Ascending aorta (tissue), 2 donors: ENCODE data around the gene AP5B1. TPM values are rescaled to one million over a fixed set of nuclear protein-coding genes. Genes with fewer than 3 reads are reported as not detected.

Experiments
- DNase-seq, 2 donors: peaks; one replicate each; pipeline ENCODE4 v3.0.0-alpha.2; 2019; ENCODE audit warnings: low spot score in 2 of 2
- H3K27ac ChIP-seq, 2 donors: fragments of 200-600 bp; sonication (generic); one replicate each; pipeline ENCODE4 v1.5.1; 2016 to 2017; ENCODE audit warnings: mild to moderate bottlenecking in 1 of 2
- H3K27me3 ChIP-seq: fragments of 200-600 bp; sonication (generic); one replicate; pipeline ENCODE4 v1.5.1; 2017
- H3K36me3 ChIP-seq, 2 donors: fragments of 200-600 bp; sonication (generic); one replicate each; pipeline ENCODE4 v1.5.1; 2016
- H3K4me1 ChIP-seq, 2 donors: fragments of 200-600 bp; sonication (generic); one replicate each; pipeline ENCODE4 v1.5.1; 2016 to 2017; ENCODE audit warnings: mild to moderate bottlenecking in 1 of 2
- H3K4me3 ChIP-seq, 2 donors: fragments of 200-600 bp; sonication (generic); one replicate each; pipeline ENCODE4 v1.5.1; 2016 to 2017; ENCODE audit warnings: mild to moderate bottlenecking in 1 of 2
- H3K9me3 ChIP-seq, 2 donors: fragments of 200-600 bp; sonication (generic); one replicate each; pipeline ENCODE4 v1.5.1; 2016
- CTCF ChIP-seq, 3 experiments: fragments of 200-600 bp in 2 of 3; fragments of 450-650 bp in 1 of 3; sonication (generic) in 2 of 3; IDR thresholded peaks; one replicate each; pipeline ENCODE4 v1.5.1; 2016 to 2019; ENCODE audit warnings: antibody characterized with exemption in 3 of 3, mild to moderate bottlenecking in 1 of 3, moderate library complexity in 1 of 3
- intact Hi-C: fragments of 100-400 bp; cut with DNase I; formaldehyde crosslinking; loops from one replicate; pipeline ENCODE4 v1.15.1; 2023
- total RNA-seq: library from RNA; depleted of rRNA; stranded (reverse); fragments of >200 nt; gene quantifications from one replicate; pipeline ENCODE4 v1.1.0, GENCODE V29; 2016

The AP5B1 gene
- total RNA-seq, 1 donor from 2014 or later = 31.8 TPM

DNA sequence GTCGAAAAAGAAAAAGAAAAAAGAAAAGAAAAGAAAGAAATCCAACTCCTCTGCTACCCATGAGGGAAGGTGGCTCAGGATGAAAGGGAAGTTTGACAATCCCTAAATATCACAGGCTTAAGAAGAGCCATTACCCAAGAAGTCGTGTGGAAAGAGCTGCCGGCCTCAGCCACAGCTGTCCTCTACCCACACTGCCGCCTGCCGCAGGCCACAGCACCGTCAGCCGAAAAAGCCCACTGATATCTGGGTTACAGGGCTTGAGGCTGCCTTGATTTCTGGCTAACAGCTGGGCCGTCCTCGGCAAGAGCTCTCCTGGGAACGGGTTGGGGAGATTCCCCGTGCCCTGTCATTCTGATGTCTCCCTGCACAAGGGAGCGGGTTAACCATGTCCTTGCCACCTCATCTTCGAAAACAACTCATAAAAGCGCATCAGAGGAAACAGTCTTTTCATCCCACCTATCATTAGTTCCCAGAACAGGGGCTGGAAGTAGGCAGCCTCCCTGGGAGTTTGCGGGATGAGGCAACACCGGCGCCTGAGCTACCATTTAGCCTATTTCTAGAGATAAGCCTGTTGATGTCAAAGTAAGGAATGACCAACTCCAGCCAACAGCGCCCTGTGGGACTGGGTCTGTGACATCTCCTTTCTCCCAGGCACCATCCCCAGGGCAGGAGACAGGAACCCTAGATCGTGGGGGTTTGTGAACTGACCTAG, 31.1 kb upstream of the AP5B1 start:
- no peaks in the 10 kb centered on the region for H3K4me1 ChIP-seq
- intact Hi-C loops = no loop called here
- H3K27ac ChIP-seq = no peak overlapping the region
- no peak for TF ChIP-seq CTCF (IDR thresholded peaks at IDR 0.05)
- no peak overlapping the region for H3K4me3 ChIP-seq
- H3K36me3 ChIP-seq = no peaks in the 10 kb centered on the region
- DNase-seq = no peak
- no peaks in the 10 kb centered on the region for H3K27me3 ChIP-seq
- no peaks in the 10 kb centered on the region for H3K9me3 ChIP-seq

DNA sequence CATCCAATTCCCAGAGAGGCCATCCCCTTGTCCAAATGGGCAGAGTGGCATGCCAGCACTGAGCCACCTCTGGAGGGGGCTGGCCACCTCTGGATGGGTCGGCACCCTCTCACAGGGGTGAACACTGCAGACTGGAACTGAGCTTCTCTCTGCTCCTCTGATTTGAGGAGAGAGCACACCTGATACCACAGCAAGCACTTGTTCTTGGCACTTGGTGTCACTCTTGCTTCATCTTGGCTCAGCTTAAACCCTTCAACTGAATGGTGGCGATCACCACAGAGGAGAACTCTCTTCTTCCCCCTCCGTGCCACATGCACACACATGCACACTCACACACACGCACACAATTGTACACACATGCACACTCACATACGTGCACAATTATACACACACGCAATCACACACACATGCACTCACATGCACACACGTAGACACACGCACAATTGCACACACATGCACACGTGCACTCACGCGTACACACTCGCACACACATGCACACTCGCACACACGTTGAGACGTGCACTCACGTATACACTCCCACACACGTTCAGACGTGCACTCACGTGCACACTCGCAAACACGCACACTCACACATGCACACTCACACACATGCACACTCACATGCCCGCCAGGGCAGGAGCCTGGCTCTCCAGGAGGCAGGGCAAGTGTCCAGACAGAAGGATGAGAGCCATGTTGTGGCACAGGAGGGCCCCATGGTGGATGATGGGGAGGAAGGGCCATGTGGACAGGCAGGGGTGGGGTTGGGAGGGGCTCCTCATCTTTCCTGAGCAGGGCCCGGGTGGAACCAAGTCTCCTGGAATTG, 29.5 kb upstream of the AP5B1 start:
- no peak for TF ChIP-seq CTCF (IDR thresholded peaks at IDR 0.05)
- Histone ChIP-seq H3K36me3 (no peaks in the 10 kb centered on the region), H3K27ac (no peak overlapping the region), H3K9me3 (no peaks in the 10 kb centered on the region), H3K4me1 (no peaks in the 10 kb centered on the region), H3K27me3 (no peaks in the 10 kb centered on the region), H3K4me3 (no peak overlapping the region)
- intact Hi-C loops = no loop called here
- DNase-seq = no peak

DNA sequence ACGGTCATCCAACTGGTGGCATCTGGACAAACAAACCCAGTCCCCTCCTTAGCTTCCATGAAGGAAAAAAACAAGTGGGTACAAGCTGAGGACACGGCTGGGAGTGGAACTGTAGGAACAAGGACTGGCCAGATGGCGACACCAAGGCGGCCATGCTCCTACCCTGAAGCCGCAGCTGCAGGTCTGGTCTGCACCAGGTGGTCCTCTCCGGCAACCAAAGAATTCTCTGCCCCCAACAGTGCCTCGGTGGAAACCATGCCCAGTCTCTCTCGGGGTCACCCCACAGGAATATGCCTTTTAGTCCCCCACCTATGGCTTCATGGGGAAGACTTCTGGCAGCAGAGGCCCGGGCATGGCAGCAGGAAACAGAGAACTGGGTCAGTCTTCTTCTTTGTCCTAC, 28.7 kb upstream of the AP5B1 start:
- H3K9me3 ChIP-seq = no peaks in the 10 kb centered on the region
- no peak for DNase-seq
- no peaks in the 10 kb centered on the region for H3K27me3 ChIP-seq
- H3K4me1 ChIP-seq = no peaks in the 10 kb centered on the region
- no peak overlapping the region for H3K27ac ChIP-seq
- intact Hi-C loops = no loop called here
- TF ChIP-seq CTCF (IDR thresholded peaks at IDR 0.05) = no peak
- no peak overlapping the region for H3K4me3 ChIP-seq
- H3K36me3 ChIP-seq = no peaks in the 10 kb centered on the region

DNA sequence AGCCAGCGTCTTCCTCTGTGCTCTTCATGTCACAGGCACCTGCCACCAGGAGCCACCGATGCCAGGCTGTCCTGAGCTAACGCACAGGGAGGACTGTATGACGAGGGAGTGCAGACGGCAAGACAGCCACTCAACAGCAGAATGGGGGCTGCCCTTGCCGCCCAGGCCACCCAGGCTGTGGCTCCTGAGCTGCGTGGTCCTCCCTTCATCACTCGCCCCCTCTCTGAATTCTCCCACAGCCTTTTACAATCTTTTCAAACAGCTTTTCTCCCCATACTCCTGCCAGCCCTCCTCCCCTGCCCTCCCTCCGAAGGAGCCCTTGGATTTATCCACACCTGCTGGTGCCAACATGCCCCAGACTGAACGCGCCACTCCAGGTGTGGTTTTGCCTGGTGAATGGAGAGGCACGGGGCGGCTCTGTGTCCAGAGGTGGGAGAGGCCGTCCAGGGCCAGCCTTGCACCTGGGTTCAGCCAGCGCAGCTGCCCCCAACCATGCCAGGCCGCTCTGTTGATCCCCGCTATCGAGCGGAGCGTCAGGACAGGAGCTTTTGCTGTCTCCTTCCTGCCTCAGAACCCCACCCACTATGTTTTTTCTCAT, 28.1 kb upstream of the AP5B1 start:
- Histone ChIP-seq H3K9me3 (no peaks in the 10 kb centered on the region), H3K4me1 (no peaks in the 10 kb centered on the region), H3K27me3 (no peaks in the 10 kb centered on the region), H3K4me3 (no peak overlapping the region), H3K27ac (no peak overlapping the region), H3K36me3 (no peaks in the 10 kb centered on the region)
- DNase-seq = no peak
- TF ChIP-seq CTCF (IDR thresholded peaks at IDR 0.05) = no peak
- intact Hi-C loops = no loop called here

- intact Hi-C loops = no loop called here
- Histone ChIP-seq H3K27ac (no peak overlapping the region), H3K27me3 (no peaks in the 10 kb centered on the region), H3K9me3 (no peaks in the 10 kb centered on the region), H3K36me3 (no peaks in the 10 kb centered on the region), H3K4me3 (no peak overlapping the region), H3K4me1 (no peaks in the 10 kb centered on the region)
- no peak for DNase-seq
- TF ChIP-seq CTCF (IDR thresholded peaks at IDR 0.05) = no peak
Observed at GRCh38 chr11:65806979-65807378, 26.2 kb upstream of the AP5B1 start.
